ENCODE measurements around the gene COMP.
A peak's percentile ranks its signal among the peaks of the same experiment; 100 is the strongest.
"Not testable (repeated sequence)": the region's sequence is repeated elsewhere in the genome, so short reads cannot be mapped to it uniquely, and the experiment has no call there.

The COMP gene

GRCh38 chr19:18742324-18742723 lies 48.8 kb downstream of the COMP start:
- 94 to 96% methylated on average over 13 to 14 of the region's 14 CpGs for WGBS, 2 experiments (ENCODE audit: insufficient coverage in 2 of 2)
- Histone ChIP-seq H3K9me3 (ENCODE audit: control insufficient read depth, low read length) (no peaks in the 10 kb centered on the region), H3K4me3 (ENCODE audit: extremely low read depth, insufficient read depth, low read length, poor library complexity, severe bottlenecking) (no peak overlapping the region), H3K4me1 (ENCODE audit: control insufficient read depth, insufficient read depth, low read length, poor library complexity, severe bottlenecking) (peaks cover 18% of the 10 kb centered on the region), H3K27ac (ENCODE audit: low read depth, low read length, severe bottlenecking) (no peak overlapping the region), H3K36me3 (ENCODE audit: control insufficient read depth, insufficient read depth, low read length) (no peaks in the 10 kb centered on the region)

DNA sequence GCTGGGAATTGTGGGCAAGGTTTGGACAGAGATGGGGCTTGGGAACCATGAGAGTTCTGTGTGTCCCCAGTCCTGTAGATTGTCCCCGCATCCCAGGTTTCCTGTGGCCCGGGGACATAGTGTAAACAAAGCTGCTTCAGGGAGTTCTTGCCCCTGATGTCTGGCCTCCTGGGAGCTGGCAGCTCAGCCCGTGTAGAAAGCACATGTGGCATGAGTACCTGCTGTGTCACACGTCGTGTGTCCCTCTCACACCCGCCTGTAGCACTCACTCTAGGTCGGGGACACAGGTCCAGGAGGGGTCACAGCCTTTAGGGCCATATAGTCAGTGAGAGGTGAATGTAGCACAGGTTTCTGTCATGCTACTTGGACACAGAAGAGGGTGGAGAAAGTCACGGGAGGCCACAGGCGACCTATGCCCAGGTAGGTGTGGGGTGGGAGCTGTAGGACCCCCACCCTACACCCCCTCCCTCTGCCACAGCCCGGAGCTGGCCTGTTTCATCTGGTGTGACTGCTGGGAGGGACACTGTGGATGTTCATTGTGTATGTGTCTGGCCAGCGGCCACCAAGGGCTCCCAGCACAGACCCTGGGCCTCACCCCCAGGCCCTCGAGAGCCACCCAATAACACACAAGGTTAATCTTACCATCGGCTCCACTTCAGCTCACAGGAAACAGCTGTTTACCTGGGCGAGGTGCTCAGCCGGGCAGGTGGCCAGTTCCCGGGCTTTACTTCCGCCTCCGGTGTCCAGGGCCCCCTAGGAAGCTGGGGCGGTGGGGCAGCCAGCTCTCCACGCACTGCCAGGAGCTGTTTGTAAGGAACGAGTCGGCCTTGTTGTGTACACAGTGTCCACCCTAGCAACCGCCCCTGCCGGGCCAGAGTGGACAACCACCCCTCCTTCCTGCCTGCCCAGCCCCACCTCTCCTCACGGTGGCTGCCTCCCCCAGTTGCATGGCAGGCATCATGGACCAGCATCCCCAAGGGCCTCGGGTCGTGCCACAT lies 49.7 kb downstream of the COMP start:
- WGBS, 2 experiments (ENCODE audit: insufficient coverage in 2 of 2): 90% methylated on average over 18 to 23 of the region's 27 CpGs
- Histone ChIP-seq H3K4me1 (ENCODE audit: control insufficient read depth, insufficient read depth, low read length, poor library complexity, severe bottlenecking) (peaks cover 11% of the 10 kb centered on the region), H3K27ac (ENCODE audit: low read depth, low read length, severe bottlenecking) (peak overlapping the region; percentile 36)

DNA sequence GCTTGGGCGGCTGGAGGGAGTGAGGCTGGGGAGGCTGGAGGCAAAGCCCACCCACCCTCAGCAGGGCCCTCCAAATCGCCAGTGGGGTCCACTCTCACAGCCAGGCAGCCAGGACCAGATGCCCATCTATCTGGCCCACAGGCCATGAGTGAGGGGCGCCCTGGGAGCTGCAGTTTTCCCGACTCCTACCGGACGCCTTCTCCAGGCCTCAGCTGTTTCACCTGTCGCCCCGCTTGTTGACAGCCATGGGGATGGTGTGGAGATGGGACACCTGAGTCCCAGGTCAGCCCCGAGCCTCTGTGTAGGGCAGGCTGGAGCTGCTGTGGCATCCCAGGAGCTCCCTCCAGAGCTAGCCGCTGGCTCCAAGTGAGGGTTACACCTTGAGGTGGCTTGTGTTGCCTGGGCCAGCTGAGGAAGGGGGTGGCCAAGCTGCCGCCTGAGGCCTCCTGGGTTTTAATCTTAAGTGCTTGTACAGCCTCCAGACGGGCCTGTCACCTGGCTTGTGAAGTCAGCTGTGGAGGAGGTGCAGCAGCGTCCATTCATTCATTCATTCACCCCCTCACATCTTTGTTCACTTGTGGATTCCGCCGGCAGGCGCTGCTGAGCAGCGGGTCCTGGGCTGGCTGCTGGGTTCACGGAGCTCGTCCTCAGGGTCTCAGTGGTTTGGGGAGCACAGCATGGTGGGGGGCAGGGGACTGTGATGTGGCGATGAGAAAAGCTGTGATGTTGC lies 52.0 kb downstream of the COMP start:
- no peaks in the 10 kb centered on the region for H3K9me3 ChIP-seq (ENCODE audit: control insufficient read depth, low read length)
- 95 to 97% methylated on average over 10 to 18 of the region's 20 CpGs for WGBS, 2 experiments (ENCODE audit: insufficient coverage in 2 of 2)
- peaks cover 5% of the 10 kb centered on the region for H3K4me1 ChIP-seq (ENCODE audit: control insufficient read depth, insufficient read depth, low read length, poor library complexity, severe bottlenecking)
- no peak overlapping the region for H3K27ac ChIP-seq (ENCODE audit: low read depth, low read length, severe bottlenecking)
- H3K4me3 ChIP-seq (ENCODE audit: extremely low read depth, insufficient read depth, low read length, poor library complexity, severe bottlenecking): no peak overlapping the region
- no peaks in the 10 kb centered on the region for H3K36me3 ChIP-seq (ENCODE audit: control insufficient read depth, insufficient read depth, low read length)

More for the DNA sequence above, 49.7 kb downstream of the COMP start:
- H3K9me3 ChIP-seq (ENCODE audit: control insufficient read depth, low read length): no peaks in the 10 kb centered on the region
- no peak overlapping the region for H3K4me3 ChIP-seq (ENCODE audit: extremely low read depth, insufficient read depth, low read length, poor library complexity, severe bottlenecking)
- no peaks in the 10 kb centered on the region for H3K36me3 ChIP-seq (ENCODE audit: control insufficient read depth, insufficient read depth, low read length)

GRCh38 chr19:18737954-18738351 lies 53.2 kb downstream of the COMP start:
- WGBS, 2 experiments (ENCODE audit: insufficient coverage in 2 of 2): 100% methylated on average over 1 of the region's 1 CpG; no CpG with 5 or more reads in 1 of the 2 experiments
- H3K4me3 ChIP-seq (ENCODE audit: extremely low read depth, insufficient read depth, low read length, poor library complexity, severe bottlenecking): no peak overlapping the region
- no peak overlapping the region for H3K27ac ChIP-seq (ENCODE audit: low read depth, low read length, severe bottlenecking)
- peaks cover 5% of the 10 kb centered on the region for H3K4me1 ChIP-seq (ENCODE audit: control insufficient read depth, insufficient read depth, low read length, poor library complexity, severe bottlenecking)
- H3K36me3 ChIP-seq (ENCODE audit: control insufficient read depth, insufficient read depth, low read length): no peaks in the 10 kb centered on the region
- no peaks in the 10 kb centered on the region for H3K9me3 ChIP-seq (ENCODE audit: control insufficient read depth, low read length)

- 58 to 68% methylated on average over 6 to 8 of the region's 10 CpGs for WGBS, 2 experiments (ENCODE audit: insufficient coverage in 2 of 2)
- Histone ChIP-seq H3K27ac (ENCODE audit: low read depth, low read length, severe bottlenecking) (no peak overlapping the region), H3K4me1 (ENCODE audit: control insufficient read depth, insufficient read depth, low read length, poor library complexity, severe bottlenecking) (peaks cover 5% of the 10 kb centered on the region), H3K4me3 (ENCODE audit: extremely low read depth, insufficient read depth, low read length, poor library complexity, severe bottlenecking) (no peak overlapping the region), H3K36me3 (ENCODE audit: control insufficient read depth, insufficient read depth, low read length) (no peaks in the 10 kb centered on the region), H3K9me3 (ENCODE audit: control insufficient read depth, low read length) (no peaks in the 10 kb centered on the region)
These were observed 53.7 kb downstream of the COMP start for GRCh38 chr19:18737337-18737953.

- H3K27ac ChIP-seq (ENCODE audit: low read depth, low read length, severe bottlenecking): no peak overlapping the region
- no peaks in the 10 kb centered on the region for H3K9me3 ChIP-seq (ENCODE audit: control insufficient read depth, low read length)
- H3K4me1 ChIP-seq (ENCODE audit: control insufficient read depth, insufficient read depth, low read length, poor library complexity, severe bottlenecking): peaks cover 9% of the 10 kb centered on the region
- no peak overlapping the region for H3K4me3 ChIP-seq (ENCODE audit: extremely low read depth, insufficient read depth, low read length, poor library complexity, severe bottlenecking)
- H3K36me3 ChIP-seq (ENCODE audit: control insufficient read depth, insufficient read depth, low read length): no peaks in the 10 kb centered on the region
- WGBS, 2 experiments (ENCODE audit: insufficient coverage in 2 of 2): 95 to 96% methylated on average over 20 to 26 of the region's 27 CpGs
These were observed 54.4 kb downstream of the COMP start for GRCh38 chr19:18736415-18737336.

- Histone ChIP-seq H3K9me3 (ENCODE audit: control insufficient read depth, low read length) (no peaks in the 10 kb centered on the region), H3K4me3 (ENCODE audit: extremely low read depth, insufficient read depth, low read length, poor library complexity, severe bottlenecking) (no peak overlapping the region), H3K4me1 (ENCODE audit: control insufficient read depth, insufficient read depth, low read length, poor library complexity, severe bottlenecking) (peaks cover 11% of the 10 kb centered on the region), H3K36me3 (ENCODE audit: control insufficient read depth, insufficient read depth, low read length) (no peaks in the 10 kb centered on the region), H3K27ac (ENCODE audit: low read depth, low read length, severe bottlenecking) (no peak overlapping the region)
- WGBS, 2 experiments (ENCODE audit: insufficient coverage in 2 of 2): 95 to 97% methylated on average over 6 to 9 of the region's 9 CpGs
These were observed 55.4 kb downstream of the COMP start for GRCh38 chr19:18735752-18736151.

GRCh38 chr19:18735324-18735723 lies 55.8 kb downstream of the COMP start:
- Histone ChIP-seq H3K4me1 (ENCODE audit: control insufficient read depth, insufficient read depth, low read length, poor library complexity, severe bottlenecking) (peaks cover 11% of the 10 kb centered on the region), H3K4me3 (ENCODE audit: extremely low read depth, insufficient read depth, low read length, poor library complexity, severe bottlenecking) (no peak overlapping the region), H3K36me3 (ENCODE audit: control insufficient read depth, insufficient read depth, low read length) (no peaks in the 10 kb centered on the region), H3K9me3 (ENCODE audit: control insufficient read depth, low read length) (no peaks in the 10 kb centered on the region), H3K27ac (ENCODE audit: low read depth, low read length, severe bottlenecking) (no peak overlapping the region)
- 92 to 93% methylated on average over 10 to 14 of the region's 14 CpGs for WGBS, 2 experiments (ENCODE audit: insufficient coverage in 2 of 2)

DNA sequence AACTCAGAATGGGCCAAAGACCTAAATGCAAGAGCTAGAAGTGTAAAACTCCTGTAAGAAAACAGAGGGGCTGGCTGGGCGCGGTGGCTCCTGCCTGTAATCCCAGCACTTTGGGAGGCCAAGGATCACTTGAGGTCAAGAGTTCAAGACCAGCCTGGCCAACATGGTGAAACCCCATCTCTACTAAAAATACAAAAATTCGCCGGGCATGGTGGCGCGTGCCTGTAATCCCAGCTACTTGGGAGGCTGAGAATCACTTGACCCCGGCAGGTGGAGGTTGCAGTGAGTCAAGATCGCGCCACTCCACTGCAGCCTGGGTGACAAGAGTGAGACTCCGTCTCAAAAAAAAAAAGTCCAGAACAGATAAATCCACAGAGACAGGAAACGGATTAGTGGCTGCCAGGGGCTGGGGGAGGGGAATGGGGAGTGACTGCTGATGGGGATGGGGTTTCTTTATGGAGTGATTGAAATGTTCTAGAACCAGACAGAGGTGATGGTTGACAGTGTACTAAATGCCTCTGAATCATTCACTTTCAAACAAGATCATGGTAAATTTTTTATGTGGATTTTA lies 57.3 kb downstream of the COMP start:
- H3K4me3 ChIP-seq (ENCODE audit: extremely low read depth, insufficient read depth, low read length, poor library complexity, severe bottlenecking); H3K36me3 ChIP-seq (ENCODE audit: control insufficient read depth, insufficient read depth, low read length); H3K9me3 ChIP-seq (ENCODE audit: control insufficient read depth, low read length): not testable (repeated sequence)
- H3K4me1 ChIP-seq (ENCODE audit: control insufficient read depth, insufficient read depth, low read length, poor library complexity, severe bottlenecking): peaks cover 11% of the 10 kb centered on the region
- H3K27ac ChIP-seq (ENCODE audit: low read depth, low read length, severe bottlenecking): peak overlapping the region; percentile 71
- WGBS, 2 experiments (ENCODE audit: insufficient coverage in 2 of 2): 97 to 98% methylated on average over 6 to 9 of the region's 11 CpGs
